Measurements from ENCODE around the gene RPL5. TPM values are rescaled to one million over a fixed set of nuclear protein-coding genes. Genes with fewer than 3 reads are reported as not detected.

The RPL5 gene
- total RNA-seq, 1 experiment from 2014 or later, result 835 TPM

GRCh38 chr1:92792340-92792782 is 39.5 kb upstream of the RPL5 start:
- TF ChIP-seq CTCF (IDR thresholded peaks at IDR 0.05; ENCODE audit: unreplicated experiment), result no peak
- Mint-ChIP-seq H3K36me3 (ENCODE audit: insufficient read depth, unreplicated experiment) (no peaks in the 10 kb centered on the region), H3K4me3 (ENCODE audit: low read depth, unreplicated experiment) (no peak overlapping the region), H3K9me3 (ENCODE audit: low read depth, unreplicated experiment) (no peaks in the 10 kb centered on the region), H3K27me3 (ENCODE audit: unreplicated experiment) (no peaks in the 10 kb centered on the region), H3K4me1 (ENCODE audit: low read depth, unreplicated experiment) (peaks cover 9% of the 10 kb centered on the region), H3K27ac (ENCODE audit: unreplicated experiment) (no peak overlapping the region)
- intact Hi-C loops (cut with micrococcal nuclease; ENCODE audit: unreplicated experiment), result no loop called here
- CTCF ChIA-PET, result interaction anchor here (0.7 to 2.5 kb wide), 2 partner anchors 12 to 82 kb away, joined by 3 to 6 read pairs; no protein-coding TSS in a partner anchor
- BruUV-seq (replicated peaks), result no TSS peak
- DNase-seq, result no peak

- no peaks in the 10 kb centered on the region for H3K36me3 Mint-ChIP-seq (ENCODE audit: insufficient read depth, unreplicated experiment)
- TF ChIP-seq CTCF (IDR thresholded peaks at IDR 0.05; ENCODE audit: unreplicated experiment), result no peak
- H3K9me3 Mint-ChIP-seq (ENCODE audit: low read depth, unreplicated experiment), result no peaks in the 10 kb centered on the region
- peaks cover 9% of the 10 kb centered on the region for H3K4me1 Mint-ChIP-seq (ENCODE audit: low read depth, unreplicated experiment)
- no peak overlapping the region for H3K4me3 Mint-ChIP-seq (ENCODE audit: low read depth, unreplicated experiment)
- CTCF ChIA-PET, result no interaction called here
- intact Hi-C loops (cut with micrococcal nuclease; ENCODE audit: unreplicated experiment), result no loop called here
- no peak overlapping the region for H3K27ac Mint-ChIP-seq (ENCODE audit: unreplicated experiment)
- BruUV-seq (replicated peaks), result no TSS peak
- no peak for DNase-seq
- H3K27me3 Mint-ChIP-seq (ENCODE audit: unreplicated experiment), result no peaks in the 10 kb centered on the region
Measured at GRCh38 chr1:92795166-92795565, 36.7 kb upstream of the RPL5 start.

GRCh38 chr1:92797297-92797696 is 34.5 kb upstream of the RPL5 start:
- BruUV-seq (replicated peaks), result no TSS peak
- Mint-ChIP-seq H3K27ac (ENCODE audit: unreplicated experiment) (no peak overlapping the region), H3K4me1 (ENCODE audit: low read depth, unreplicated experiment) (peaks cover 7% of the 10 kb centered on the region), H3K9me3 (ENCODE audit: low read depth, unreplicated experiment) (no peaks in the 10 kb centered on the region), H3K36me3 (ENCODE audit: insufficient read depth, unreplicated experiment) (no peaks in the 10 kb centered on the region), H3K27me3 (ENCODE audit: unreplicated experiment) (no peaks in the 10 kb centered on the region), H3K4me3 (ENCODE audit: low read depth, unreplicated experiment) (no peak overlapping the region)
- no peak for TF ChIP-seq CTCF (IDR thresholded peaks at IDR 0.05; ENCODE audit: unreplicated experiment)
- DNase-seq, result no peak
- CTCF ChIA-PET, result interaction anchor here (0.6 kb wide), 2 partner anchors 49 to 741 kb away, joined by 3 to 4 read pairs; no protein-coding TSS in a partner anchor
- intact Hi-C loops (cut with micrococcal nuclease; ENCODE audit: unreplicated experiment), result no loop called here

GRCh38 chr1:92797961-92798360 is 33.9 kb upstream of the RPL5 start:
- no peak for TF ChIP-seq CTCF (IDR thresholded peaks at IDR 0.05; ENCODE audit: unreplicated experiment)
- intact Hi-C loops (cut with micrococcal nuclease; ENCODE audit: unreplicated experiment), result no loop called here
- no peak overlapping the region for H3K4me3 Mint-ChIP-seq (ENCODE audit: low read depth, unreplicated experiment)
- no peaks in the 10 kb centered on the region for H3K27me3 Mint-ChIP-seq (ENCODE audit: unreplicated experiment)
- peaks cover under 1% of the 10 kb centered on the region for H3K4me1 Mint-ChIP-seq (ENCODE audit: low read depth, unreplicated experiment)
- no peaks in the 10 kb centered on the region for H3K36me3 Mint-ChIP-seq (ENCODE audit: insufficient read depth, unreplicated experiment)
- DNase-seq, result no peak
- no TSS peak for BruUV-seq (replicated peaks)
- no peak overlapping the region for H3K27ac Mint-ChIP-seq (ENCODE audit: unreplicated experiment)
- CTCF ChIA-PET, result interaction anchor here (0.6 kb wide), 1 partner anchor 741 kb away, joined by 4 read pairs; no protein-coding TSS in a partner anchor
- H3K9me3 Mint-ChIP-seq (ENCODE audit: low read depth, unreplicated experiment), result no peaks in the 10 kb centered on the region
